Measurements from ENCODE around the gene C1orf226.
"Not testable (repeated sequence)": the region's sequence is repeated elsewhere in the genome, so short reads cannot be mapped to it uniquely, and the experiment has no call there.

C1orf226 gene

DNA sequence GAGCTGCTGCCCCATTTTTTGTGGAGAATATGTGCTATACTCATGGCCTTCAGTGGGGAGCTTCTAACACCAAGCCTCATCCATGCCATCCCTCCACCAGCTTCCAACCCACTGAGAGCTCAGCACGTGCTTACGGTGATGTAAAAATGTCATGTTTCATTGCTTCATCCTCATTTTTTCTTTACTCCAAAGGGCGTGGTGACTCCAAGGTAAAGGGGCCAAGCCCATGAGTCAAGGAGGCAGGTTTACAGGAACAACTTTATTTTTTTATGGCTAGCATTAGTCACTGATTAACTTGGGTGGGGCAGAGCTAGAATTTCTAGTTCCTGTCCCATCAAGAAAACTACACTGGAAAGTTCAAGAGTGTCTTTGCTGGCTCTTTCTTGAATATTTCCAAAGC lies at the start of gene C1orf226:
Gene C1orf226 (plus strand): TSS at position 346 of the 400 bp plus-strand sequence. CDS start 174 bp downstream, outside the sequence.
- no peak for DNase-seq

DNA sequence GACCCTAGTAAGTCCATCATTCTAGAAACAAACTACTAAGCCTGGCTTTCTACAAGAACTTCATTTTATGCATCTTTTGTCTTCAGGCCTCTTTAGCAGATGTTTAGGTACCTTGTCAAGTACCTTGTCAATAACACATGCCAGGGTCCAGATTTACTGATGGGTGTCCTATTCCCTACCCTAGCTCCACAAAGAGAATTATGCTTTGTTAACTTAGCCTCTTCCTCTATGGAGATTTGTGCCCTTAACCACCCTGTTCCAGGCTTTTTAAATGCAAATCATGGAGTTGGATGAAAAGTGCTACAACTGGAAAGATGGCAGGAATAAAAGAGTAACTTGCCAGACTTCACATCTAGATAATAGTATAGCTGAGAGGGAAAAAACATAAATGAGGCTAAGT lies 47.5 kb upstream of the C1orf226 start:
- DNase-seq, result no peak

DNA sequence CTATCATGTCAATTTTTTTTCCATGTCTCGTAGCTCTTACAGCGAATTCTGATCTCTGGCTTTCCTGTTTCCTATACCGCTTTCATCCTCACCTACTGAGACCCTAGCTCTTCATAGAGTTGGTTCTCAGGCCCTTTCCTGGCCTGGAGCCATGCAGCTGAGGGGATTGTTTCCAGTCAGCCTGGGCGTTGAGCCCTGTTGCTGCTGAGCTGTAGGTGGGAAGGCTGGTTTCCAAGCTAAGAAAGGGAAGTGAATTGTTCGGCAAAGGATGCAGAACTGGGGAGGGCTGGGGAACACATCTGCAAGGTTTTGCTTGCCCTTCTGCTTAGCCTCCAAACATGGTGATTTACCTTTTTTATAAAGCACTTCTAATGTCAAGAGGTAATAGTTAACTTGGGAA lies 46.4 kb upstream of the C1orf226 start:
- no peak for DNase-seq

- DNase-seq, result no peak
These were observed 44.8 kb upstream of the C1orf226 start for GRCh38 chr1:162336621-162337285.

DNA sequence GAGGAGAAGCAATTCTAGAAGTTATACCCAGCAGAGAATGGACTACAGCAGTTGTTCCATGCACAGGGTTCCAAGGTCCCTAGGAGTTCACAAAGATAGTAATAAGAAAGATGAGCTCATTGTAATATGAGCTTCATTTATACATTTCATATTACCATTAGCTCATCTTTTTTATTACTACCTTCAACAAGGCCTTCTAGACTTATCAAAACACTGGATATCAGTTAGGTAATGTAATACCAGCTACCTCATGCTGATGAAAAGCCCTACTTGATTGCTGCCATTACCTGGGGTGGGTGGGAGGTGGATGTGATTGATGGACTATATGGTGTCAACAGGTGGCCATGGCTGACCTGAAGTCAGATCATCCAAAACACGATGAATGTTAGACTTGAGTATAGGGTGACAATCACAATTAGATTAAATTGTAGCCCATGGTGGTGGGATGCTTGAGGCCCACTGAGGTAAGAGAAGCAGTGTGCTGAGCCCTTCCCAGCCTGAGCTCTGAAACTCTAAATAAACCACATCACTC lies 39.0 kb upstream of the C1orf226 start:
- no peak for DNase-seq

GRCh38 chr1:162343470-162343869 lies 38.1 kb upstream of the C1orf226 start:
- DNase-seq, result no peak

GRCh38 chr1:162347281-162347680 lies 34.2 kb upstream of the C1orf226 start:
- DNase-seq, result no peak

- DNase-seq, result no peak
These were observed 31.7 kb upstream of the C1orf226 start for GRCh38 chr1:162349635-162350330.

- no peak for DNase-seq
These were observed 30.2 kb upstream of the C1orf226 start for GRCh38 chr1:162351246-162351842.

DNA sequence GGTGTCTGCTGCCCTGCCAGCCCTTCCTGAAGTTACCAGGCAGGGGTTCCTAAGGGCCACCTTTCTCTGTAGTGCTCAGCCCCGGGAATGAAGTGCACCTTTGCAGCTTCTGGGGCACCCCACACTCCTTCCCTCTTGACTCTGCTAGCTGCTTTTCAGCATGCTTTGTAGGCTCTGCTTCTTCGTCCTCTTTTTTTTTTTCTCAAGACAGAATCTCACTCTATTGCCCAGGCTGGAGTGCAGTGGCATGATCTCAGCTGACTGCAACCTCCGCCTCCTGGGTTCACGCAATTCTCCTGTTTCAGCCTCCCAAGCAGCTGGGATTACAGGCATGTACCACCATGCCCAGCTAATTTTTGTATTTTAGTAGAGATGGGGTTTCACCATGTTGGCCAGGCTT lies 29.7 kb upstream of the C1orf226 start:
- not testable (repeated sequence) for DNase-seq

- DNase-seq, result no peak
These were observed 28.4 kb upstream of the C1orf226 start for GRCh38 chr1:162353078-162353477.

GRCh38 chr1:162353702-162354101 lies 27.8 kb upstream of the C1orf226 start:
- no peak for DNase-seq

- no peak for DNase-seq
These were observed 23.8 kb upstream of the C1orf226 start for GRCh38 chr1:162357681-162358266.

- no peak for DNase-seq
These were observed 22.6 kb upstream of the C1orf226 start for GRCh38 chr1:162358928-162359327.

DNA sequence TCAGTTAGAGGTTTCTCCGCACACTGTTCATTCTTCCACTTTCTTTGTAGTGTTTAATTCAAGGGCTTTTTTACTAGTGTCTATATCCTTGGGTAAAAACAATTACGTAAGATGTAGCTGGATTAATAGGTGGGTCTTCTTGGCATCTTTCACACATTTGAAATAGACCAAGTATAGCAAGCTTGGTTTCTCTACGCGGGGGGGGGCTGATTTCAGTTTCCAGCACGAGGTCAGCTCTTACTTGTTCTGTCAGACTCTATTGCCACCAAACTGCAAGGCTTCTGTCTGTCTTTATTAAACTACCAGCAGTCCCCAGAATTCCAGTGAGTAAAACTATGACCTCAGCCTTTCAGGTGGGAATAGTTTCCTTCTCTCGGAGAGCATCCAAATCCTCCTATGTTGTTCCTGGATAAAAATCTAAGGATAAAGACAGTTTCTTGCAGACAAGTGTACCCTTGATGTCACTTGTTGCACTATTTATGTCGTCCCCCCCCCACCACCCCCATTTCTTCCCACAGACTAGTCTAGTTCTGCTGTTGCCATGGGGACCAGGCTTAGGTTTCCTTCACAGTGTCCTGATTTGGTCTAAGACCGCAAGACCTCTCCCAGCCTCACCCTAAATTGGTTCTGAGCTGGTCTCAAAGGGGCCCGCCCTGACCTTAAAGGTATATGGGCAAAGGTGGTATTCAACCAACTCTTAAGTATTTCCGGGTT lies 21.8 kb upstream of the C1orf226 start:
- DNase-seq, result no peak

GRCh38 chr1:162360237-162360873 lies 21.2 kb upstream of the C1orf226 start:
- DNase-seq, result no peak

DNA sequence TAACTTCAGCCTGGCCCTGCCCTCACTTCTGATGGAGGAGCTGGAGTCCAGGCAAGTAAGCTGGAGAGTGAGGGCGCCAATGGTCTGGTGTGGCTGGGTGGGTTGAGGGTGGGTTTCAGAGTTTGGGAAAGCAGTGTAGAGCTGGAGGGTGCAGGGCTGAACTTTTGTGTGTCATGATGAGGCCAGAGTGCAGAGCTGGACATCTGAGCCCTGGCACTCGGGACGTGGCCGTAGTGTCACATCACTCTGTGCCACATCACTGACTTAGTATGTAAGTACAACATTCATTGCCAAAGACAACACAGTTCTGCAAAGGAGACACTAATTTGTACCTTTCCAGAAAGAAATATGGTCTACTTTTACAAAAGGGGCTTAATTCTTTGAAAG lies 20.7 kb upstream of the C1orf226 start:
- DNase-seq, result no peak

GRCh38 chr1:162361349-162361748 lies 20.2 kb upstream of the C1orf226 start:
- no peak for DNase-seq

DNA sequence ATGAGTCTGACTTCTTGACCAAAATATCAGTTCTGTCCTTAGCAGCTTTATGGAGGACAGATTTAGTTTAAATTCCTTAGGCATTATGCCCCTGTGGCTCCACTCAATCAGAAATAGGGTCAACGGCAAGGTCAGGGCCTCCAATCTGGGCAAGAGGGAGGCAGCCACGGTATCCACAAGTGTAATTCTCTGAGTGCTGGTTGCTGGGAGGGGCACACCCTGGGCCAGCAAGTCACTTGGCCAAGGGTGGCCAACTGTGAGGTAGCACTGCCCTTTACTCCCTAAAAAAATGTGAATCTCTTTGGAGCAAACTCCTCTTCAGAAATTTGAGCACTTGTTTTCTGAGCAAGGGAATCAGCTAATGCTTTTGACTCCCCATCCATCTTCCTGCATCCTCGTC lies 17.7 kb upstream of the C1orf226 start:
- no peak for DNase-seq

DNA sequence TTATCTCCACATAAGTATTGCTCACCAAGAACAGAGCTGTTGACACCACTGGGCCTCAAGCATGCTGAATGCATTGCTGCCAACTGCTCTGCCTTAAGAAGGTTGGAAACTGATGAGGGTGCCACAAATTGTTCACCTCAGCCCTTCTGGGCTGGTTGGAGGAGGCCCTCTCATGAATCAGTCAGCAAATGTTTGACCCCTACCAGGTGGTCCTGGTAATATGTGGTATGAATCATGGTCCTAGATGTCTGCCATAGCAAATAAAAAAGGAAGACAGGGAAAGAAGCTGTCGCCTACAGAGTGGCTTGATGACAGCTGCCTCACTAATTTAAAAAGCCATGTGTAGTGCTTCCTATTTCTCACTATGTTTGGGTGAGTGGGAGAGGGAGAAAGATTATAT lies 17.0 kb upstream of the C1orf226 start:
- DNase-seq, result no peak

- no peak for DNase-seq
These were observed 16.1 kb upstream of the C1orf226 start for GRCh38 chr1:162365284-162366020.

- DNase-seq, result no peak
These were observed 15.4 kb upstream of the C1orf226 start for GRCh38 chr1:162366149-162366548.

All from activated CD4-positive, alpha-beta T cell treated with anti-CD3 and anti-CD28 coated beads for 4 hours (primary cell).